Activated CD8-positive, alpha-beta memory T cell treated with anti-CD3 and anti-CD28 coated beads, Interleukin-2, amount 50 U/mL, for 48 hours (primary cell): ENCODE measurements around the gene S100A3.
"Not testable (repeated sequence)": the region's sequence is repeated elsewhere in the genome, so short reads cannot be mapped to it uniquely, and the experiment has no call there.

ENCODE experiments used
- DNase-seq: peaks from one replicate; pipeline ENCODE4 v3.0.0-alpha.2; 2020

Gene S100A3

GRCh38 chr1:153534226-153534924, 14.7 kb downstream of the S100A3 start:
- DNase-seq = no peak

- no peak for DNase-seq
Observed at GRCh38 chr1:153533689-153534201, 15.3 kb downstream of the S100A3 start.

GRCh38 chr1:153532769-153533599, 16.1 kb downstream of the S100A3 start:
- DNase-seq = peak; percentile 92

GRCh38 chr1:153532181-153532580, 16.9 kb downstream of the S100A3 start:
- no peak for DNase-seq

GRCh38 chr1:153531638-153532037, 17.4 kb downstream of the S100A3 start:
- DNase-seq = no peak

GRCh38 chr1:153527683-153528040, 21.4 kb downstream of the S100A3 start:
- no peak for DNase-seq

DNA sequence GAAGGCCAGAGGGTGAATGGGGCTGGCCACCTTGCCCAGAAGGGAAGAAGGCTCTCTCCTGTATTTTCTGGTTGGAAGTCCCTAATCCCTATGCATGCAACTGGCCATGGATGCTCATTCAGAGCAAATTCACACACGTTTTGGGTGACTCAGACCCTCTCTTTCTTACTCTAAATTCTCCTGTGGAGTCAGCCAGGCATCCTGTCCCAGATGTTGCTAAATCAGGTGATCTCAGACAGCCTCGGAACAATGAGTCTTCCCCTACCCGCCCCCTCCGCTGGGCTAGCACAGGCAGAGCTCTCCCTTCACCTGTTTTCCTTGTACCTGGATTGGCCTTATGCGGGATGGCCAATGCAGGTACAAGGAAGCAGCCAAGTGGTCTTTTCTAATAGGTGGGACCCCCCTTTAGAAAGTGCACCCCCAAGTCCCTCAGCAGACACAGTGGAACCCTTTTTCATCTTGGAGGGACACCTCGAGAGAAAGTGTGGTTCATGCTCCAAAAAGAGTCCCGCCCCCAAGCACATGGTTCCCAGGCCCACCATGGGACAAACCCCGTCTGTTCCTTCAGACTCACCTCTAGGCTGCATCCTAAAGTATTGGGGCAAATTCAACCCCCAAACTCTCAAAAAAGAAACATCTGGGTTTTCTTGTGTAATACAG, 21.9 kb downstream of the S100A3 start:
- no peak for DNase-seq

DNA sequence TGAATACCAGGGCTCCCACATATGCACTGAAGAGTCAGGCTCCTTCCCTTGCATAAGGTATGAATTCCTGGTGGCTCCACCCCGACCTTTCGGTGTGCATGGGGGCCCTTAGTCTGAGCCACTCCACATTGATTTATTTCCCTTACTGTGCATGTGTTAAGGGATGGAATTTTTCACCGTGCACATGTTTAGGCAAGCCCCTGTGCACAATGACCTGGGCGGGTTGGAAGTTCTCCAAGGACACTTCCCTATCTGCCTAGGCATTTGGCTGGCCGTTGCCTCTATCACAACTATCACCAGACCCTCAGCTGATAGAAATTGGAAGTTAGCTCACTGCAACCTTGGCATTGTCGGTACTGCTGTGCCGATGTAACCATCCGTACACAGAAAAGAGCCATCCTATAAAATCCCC, 22.9 kb downstream of the S100A3 start:
- DNase-seq = no peak

GRCh38 chr1:153525088-153525728, 23.9 kb downstream of the S100A3 start:
- no peak for DNase-seq

DNA sequence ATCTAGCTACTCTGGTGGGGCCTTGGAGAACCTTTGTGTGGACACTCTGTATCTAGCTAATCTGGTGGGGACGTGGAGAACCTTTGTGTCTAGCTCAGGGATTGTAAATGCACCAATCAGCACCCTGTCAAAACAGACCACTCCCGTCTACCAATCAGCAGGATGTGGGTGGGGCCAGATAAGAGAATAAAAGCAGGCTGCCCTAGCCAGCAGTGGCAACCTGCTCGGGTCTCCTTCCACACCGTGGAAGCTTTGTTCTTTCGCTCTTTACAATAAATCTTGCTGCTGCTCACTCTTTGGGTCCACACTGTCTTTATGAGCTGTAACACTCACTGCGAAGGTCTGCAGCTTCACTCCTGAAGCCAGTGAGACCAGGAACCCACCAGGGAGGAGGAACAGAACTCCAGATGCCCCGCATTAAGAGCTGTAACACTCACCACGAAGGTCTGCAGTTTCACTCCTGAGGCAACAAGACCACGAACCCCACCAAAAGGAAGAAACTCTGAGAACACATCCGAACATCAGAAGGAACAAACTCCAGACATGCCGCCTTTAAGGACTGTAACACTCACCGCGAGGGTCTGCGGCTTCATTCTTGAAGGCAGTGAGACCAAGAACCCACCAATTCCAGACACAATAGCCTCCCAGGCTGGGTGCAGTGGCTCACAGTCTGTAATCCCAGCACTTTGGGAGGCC, 26.6 kb downstream of the S100A3 start:
- not testable (repeated sequence) for DNase-seq

DNA sequence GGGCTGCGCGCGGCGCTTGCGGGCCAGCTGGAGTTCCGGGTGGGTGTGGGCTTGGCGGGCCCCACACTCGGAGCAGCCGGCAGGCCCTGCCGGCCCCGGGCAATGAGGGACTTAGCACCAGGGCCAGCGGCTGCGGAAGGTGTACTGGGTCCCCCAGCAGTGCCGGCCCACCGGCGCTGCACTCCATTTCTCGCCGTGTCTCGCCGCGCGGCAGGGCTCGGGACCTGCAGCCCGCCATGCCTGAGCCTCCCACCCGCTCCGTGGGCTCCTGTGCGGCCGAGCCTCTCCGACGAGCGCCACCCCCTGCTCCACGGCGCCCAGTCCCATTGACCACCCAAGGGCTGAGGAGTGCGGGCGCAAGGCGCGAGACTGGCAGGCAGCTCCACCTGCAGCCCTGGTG, 27.2 kb downstream of the S100A3 start:
- not testable (repeated sequence) for DNase-seq

- peak; percentile 44 for DNase-seq
Observed at GRCh38 chr1:153520818-153521476, 28.1 kb downstream of the S100A3 start.

GRCh38 chr1:153520137-153520691, 28.8 kb downstream of the S100A3 start:
- DNase-seq = peak; percentile 29

- DNase-seq = no peak
Observed at GRCh38 chr1:153519242-153519641, 29.8 kb downstream of the S100A3 start.

- peak; percentile 35 for DNase-seq
Observed at GRCh38 chr1:153515504-153516394, 33.3 kb downstream of the S100A3 start.

- no peak for DNase-seq
Observed at GRCh38 chr1:153513666-153514065, 35.4 kb downstream of the S100A3 start.

DNA sequence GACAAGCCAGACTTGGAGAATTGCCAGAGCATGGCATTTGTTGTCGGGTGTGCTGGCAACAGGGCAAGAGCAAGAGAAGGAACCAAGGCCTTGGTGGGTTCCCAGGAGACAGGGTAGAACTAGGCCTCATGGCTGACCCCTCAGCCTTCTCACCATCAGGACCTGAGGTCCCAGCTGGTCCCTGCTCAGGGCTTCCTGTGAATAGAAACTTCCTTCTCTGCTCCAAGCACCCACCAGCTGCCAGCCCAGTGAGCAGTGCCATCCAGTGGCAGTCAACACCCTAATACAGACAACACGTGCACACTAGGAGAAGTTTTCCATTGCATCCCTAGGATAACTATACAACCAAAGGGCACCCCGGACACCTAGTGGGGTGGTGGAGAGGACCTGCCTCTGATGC, 36.0 kb downstream of the S100A3 start:
- DNase-seq = no peak

GRCh38 chr1:153510984-153511410, 38.1 kb downstream of the S100A3 start:
- peak; percentile 89 for DNase-seq

- peak; percentile 86 for DNase-seq
Observed at GRCh38 chr1:153509729-153510354, 39.2 kb downstream of the S100A3 start.

DNA sequence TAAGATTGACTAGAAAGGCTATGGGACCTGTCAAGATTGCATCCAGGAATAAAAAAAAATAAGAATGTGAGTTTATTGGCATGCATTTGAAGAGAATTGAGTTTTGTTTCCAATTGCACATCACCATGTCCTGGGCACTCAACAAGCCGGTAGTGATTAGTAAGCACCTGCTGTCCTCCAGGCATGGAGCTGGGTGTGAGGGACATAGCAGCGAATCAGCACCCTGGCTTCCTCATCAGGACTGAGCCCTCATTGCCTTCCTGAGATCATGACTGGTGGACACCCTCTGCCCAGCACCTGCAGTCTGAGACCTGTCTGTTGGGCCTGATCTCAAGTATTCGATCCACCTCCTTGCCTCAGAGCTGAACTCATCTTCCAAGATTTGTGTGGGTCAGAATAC, 40.0 kb downstream of the S100A3 start:
- DNase-seq = no peak
